ENCODE data around the gene CSPG5. TPM values are rescaled to one million over a fixed set of nuclear protein-coding genes. Genes with fewer than 3 reads are reported as not detected.

CSPG5 gene
- total RNA-seq, 2 experiments from 2014 or later = 0.78 to 0.97 TPM

DNA sequence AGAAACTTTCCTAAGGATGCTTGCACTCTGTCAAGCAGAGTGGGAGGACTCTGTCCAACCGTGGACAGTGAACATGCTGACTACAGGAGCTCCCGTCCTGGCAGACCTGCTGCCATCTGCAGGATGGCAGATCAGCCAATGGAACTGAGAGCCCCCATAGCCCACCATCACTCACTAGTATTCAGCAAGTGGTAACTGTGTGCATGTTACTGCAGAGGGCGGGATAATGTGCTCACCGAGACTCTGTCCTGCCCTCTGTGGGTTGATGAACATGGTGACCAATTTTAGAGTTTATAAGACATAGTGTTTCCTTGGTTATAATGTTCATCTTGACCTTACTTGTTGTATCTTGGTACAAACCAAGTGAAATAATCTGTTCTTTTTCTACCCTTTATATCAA, 11.5 kb downstream of the CSPG5 start:
- Mint-ChIP-seq H3K27ac (no peak overlapping the region), H3K27me3 (peaks cover 2% of the 10 kb centered on the region), H3K36me3 (ENCODE audit: low read depth) (no peaks in the 10 kb centered on the region), H3K4me3 (no peak overlapping the region), H3K4me1 (no peaks in the 10 kb centered on the region), H3K9me3 (ENCODE audit: low read depth) (no peaks in the 10 kb centered on the region)
- ChIA-PET POLR2A (interaction anchor here (0.6 kb wide), 1 partner anchor 676 kb away, joined by 11 read pairs; no protein-coding TSS in a partner anchor), CTCF (no interaction called here)
- DNase-seq (no peak), ATAC-seq (no peak)
- intact Hi-C loops (cut with DNase I, micrococcal nuclease) = no loop called here

- ChIA-PET CTCF (no interaction called here), POLR2A (interaction anchor here (0.6 kb wide), 1 partner anchor 677 kb away, joined by 11 read pairs; no protein-coding TSS in a partner anchor)
- Mint-ChIP-seq H3K27me3 (no peaks in the 10 kb centered on the region), H3K4me1 (no peaks in the 10 kb centered on the region), H3K27ac (no peak overlapping the region), H3K4me3 (no peak overlapping the region), H3K9me3 (ENCODE audit: low read depth) (no peaks in the 10 kb centered on the region), H3K36me3 (ENCODE audit: low read depth) (no peaks in the 10 kb centered on the region)
- intact Hi-C loops (cut with DNase I, micrococcal nuclease) = no loop called here
- ATAC-seq (no peak), DNase-seq (no peak)
These were observed 12.0 kb downstream of the CSPG5 start for GRCh38 chr3:47566667-47567066.

DNA sequence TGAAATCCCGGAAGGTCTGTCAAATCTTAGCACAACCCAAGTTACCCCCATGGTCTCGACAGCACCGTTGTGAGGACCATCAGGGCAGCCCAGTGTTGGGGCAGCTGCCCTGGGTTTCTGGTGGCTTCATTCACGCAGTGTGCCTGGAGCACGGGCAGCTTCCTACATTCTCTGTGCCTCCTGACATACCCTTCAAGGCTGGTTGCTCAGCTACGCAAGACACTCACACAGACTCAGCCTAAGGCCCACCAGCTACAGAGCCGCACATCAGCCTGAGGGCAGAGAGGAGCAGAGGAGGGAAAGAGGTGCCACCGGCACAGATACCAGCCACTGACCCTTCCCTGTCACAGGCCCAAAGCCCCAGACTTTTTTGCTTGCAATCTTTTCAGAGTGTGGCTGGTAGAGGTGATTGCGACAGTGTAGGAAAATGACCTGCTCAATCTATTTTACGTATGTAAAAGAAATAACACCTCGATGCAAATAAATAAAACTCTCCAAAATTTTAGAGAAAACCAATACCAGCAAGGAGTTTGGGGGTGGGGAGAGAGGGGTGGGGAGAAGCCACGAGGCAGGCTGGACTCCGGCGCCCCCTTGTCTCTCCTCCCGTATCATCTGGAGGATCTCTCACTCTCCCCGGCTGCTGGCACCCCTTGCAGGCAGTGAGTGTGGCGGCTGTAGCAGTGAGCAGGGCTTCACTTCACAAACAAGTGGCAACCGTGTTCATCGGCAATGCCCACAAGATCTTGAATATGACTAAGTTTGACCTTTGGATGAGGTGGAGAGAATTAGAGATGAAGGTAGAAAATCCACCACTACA, 12.7 kb downstream of the CSPG5 start:
- Mint-ChIP-seq H3K36me3 (ENCODE audit: low read depth) (no peaks in the 10 kb centered on the region), H3K9me3 (ENCODE audit: low read depth) (no peaks in the 10 kb centered on the region), H3K4me3 (no peak overlapping the region), H3K4me1 (no peaks in the 10 kb centered on the region), H3K27me3 (no peaks in the 10 kb centered on the region), H3K27ac (no peak overlapping the region)
- ChIA-PET POLR2A (no interaction called here), CTCF (interaction anchor here (1.3 kb wide), 1 partner anchor 10 kb away, joined by 3 read pairs; no protein-coding TSS in a partner anchor)
- no peak for DNase-seq
- intact Hi-C loops (cut with DNase I, micrococcal nuclease) = no loop called here
- ATAC-seq = no peak

GRCh38 chr3:47556351-47556750, 22.3 kb downstream of the CSPG5 start:
- Mint-ChIP-seq H3K27ac (no peak overlapping the region), H3K36me3 (ENCODE audit: low read depth) (no peaks in the 10 kb centered on the region), H3K27me3 (peaks cover 2% of the 10 kb centered on the region), H3K4me1 (no peaks in the 10 kb centered on the region), H3K4me3 (no peak overlapping the region), H3K9me3 (ENCODE audit: low read depth) (no peaks in the 10 kb centered on the region)
- ATAC-seq = no peak
- DNase-seq = no peak
- intact Hi-C loops (cut with DNase I, micrococcal nuclease) = no loop called here
- CTCF ChIA-PET = interaction anchor here (1.0 to 1.1 kb wide), 2 partner anchors 9 to 331 kb away, joined by 3 to 5 read pairs; no protein-coding TSS in a partner anchor
- POLR2A ChIA-PET = no interaction called here

- no peak for ATAC-seq
- Mint-ChIP-seq H3K36me3 (ENCODE audit: low read depth) (no peaks in the 10 kb centered on the region), H3K9me3 (ENCODE audit: low read depth) (no peaks in the 10 kb centered on the region), H3K4me1 (no peaks in the 10 kb centered on the region), H3K27ac (no peak overlapping the region), H3K4me3 (no peak overlapping the region), H3K27me3 (peaks cover 5% of the 10 kb centered on the region)
- POLR2A ChIA-PET = no interaction called here
- CTCF ChIA-PET = no interaction called here
- intact Hi-C loops (cut with DNase I, micrococcal nuclease) = no loop called here
- DNase-seq = no peak
These were observed 24.3 kb downstream of the CSPG5 start for GRCh38 chr3:47554335-47554734.

DNA sequence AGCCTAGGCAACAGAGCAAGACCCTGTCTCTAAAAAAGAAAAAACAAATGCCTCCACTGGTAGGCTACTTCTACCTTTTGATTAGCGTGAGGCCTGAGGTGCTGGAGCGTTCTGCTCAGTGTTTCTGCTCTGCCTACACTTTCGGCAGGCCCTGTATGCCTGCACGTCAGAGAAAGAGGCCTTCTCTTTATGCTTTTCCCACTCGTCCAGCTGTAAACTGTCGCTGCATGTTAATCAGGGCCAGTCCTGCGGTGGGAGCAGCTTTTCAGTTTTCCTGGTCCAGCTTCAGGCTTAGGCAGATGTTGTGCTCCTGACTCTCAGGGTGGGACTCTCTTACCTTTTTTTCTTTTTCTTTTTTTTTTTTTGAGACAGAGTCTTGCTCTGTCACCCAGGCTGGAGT, 25.3 kb downstream of the CSPG5 start:
- ChIA-PET CTCF (interaction anchor here (0.5 to 0.6 kb wide), 2 partner anchors 78 to 104 kb away, joined by 3 to 4 read pairs; partner anchors contain the start of gene SCAP), POLR2A (interaction anchor here (0.9 kb wide), 1 partner anchor 24 kb away, joined by 4 read pairs; no protein-coding TSS in a partner anchor)
- intact Hi-C loops (cut with DNase I, micrococcal nuclease) = no loop called here

GRCh38 chr3:47542471-47543173, 36.0 kb downstream of the CSPG5 start:
- Mint-ChIP-seq H3K36me3 (ENCODE audit: low read depth) (no peaks in the 10 kb centered on the region), H3K27me3 (no peaks in the 10 kb centered on the region), H3K4me1 (no peaks in the 10 kb centered on the region), H3K27ac (no peak overlapping the region), H3K9me3 (ENCODE audit: low read depth) (no peaks in the 10 kb centered on the region), H3K4me3 (no peak overlapping the region)
- no peak for DNase-seq
- CTCF ChIA-PET = interaction anchor here (1.4 kb wide), 1 partner anchor 13 kb away, joined by 3 read pairs; no protein-coding TSS in a partner anchor
- no peak for ATAC-seq
- intact Hi-C loops (cut with DNase I, micrococcal nuclease) = no loop called here
- POLR2A ChIA-PET = interaction anchor here (0.6 kb wide), 1 partner anchor 1849 kb away, joined by 14 read pairs; no protein-coding TSS in a partner anchor

More for the DNA sequence above, 25.3 kb downstream of the CSPG5 start:
- DNase-seq (no peak), ATAC-seq (no peak)
- H3K36me3 Mint-ChIP-seq (ENCODE audit: low read depth) = no peaks in the 10 kb centered on the region
- no peaks in the 10 kb centered on the region for H3K9me3 Mint-ChIP-seq (ENCODE audit: low read depth)
- peaks cover 5% of the 10 kb centered on the region for H3K27me3 Mint-ChIP-seq
- H3K27ac Mint-ChIP-seq = no peak overlapping the region
- no peak overlapping the region for H3K4me3 Mint-ChIP-seq
- H3K4me1 Mint-ChIP-seq = no peaks in the 10 kb centered on the region

GRCh38 chr3:47541583-47542108, 37.0 kb downstream of the CSPG5 start:
- DNase-seq = no peak
- Mint-ChIP-seq H3K4me1 (no peaks in the 10 kb centered on the region), H3K36me3 (ENCODE audit: low read depth) (no peaks in the 10 kb centered on the region), H3K27ac (no peak overlapping the region), H3K9me3 (ENCODE audit: low read depth) (no peaks in the 10 kb centered on the region), H3K27me3 (no peaks in the 10 kb centered on the region), H3K4me3 (no peak overlapping the region)
- peak; percentile 39 for ATAC-seq
- ChIA-PET CTCF (interaction anchor here (1.4 kb wide), 1 partner anchor 14 kb away, joined by 3 read pairs; no protein-coding TSS in a partner anchor), POLR2A (no interaction called here)
- intact Hi-C loops (cut with DNase I, micrococcal nuclease) = no loop called here

GRCh38 chr3:47540281-47540680, 38.4 kb downstream of the CSPG5 start:
- no peak overlapping the region for H3K27ac Mint-ChIP-seq
- no peaks in the 10 kb centered on the region for H3K36me3 Mint-ChIP-seq (ENCODE audit: low read depth)
- no peaks in the 10 kb centered on the region for H3K4me1 Mint-ChIP-seq
- ChIA-PET CTCF (no interaction called here), POLR2A (no interaction called here)
- no peaks in the 10 kb centered on the region for H3K9me3 Mint-ChIP-seq (ENCODE audit: low read depth)
- intact Hi-C loops (cut with DNase I, micrococcal nuclease) = no loop called here
- H3K4me3 Mint-ChIP-seq = no peak overlapping the region
- DNase-seq (no peak), ATAC-seq (no peak)
- no peaks in the 10 kb centered on the region for H3K27me3 Mint-ChIP-seq

- POLR2A ChIA-PET = no interaction called here
- intact Hi-C loops (cut with DNase I, micrococcal nuclease) = no loop called here
These were observed 41.7 kb downstream of the CSPG5 start for GRCh38 chr3:47536967-47537366.

DNA sequence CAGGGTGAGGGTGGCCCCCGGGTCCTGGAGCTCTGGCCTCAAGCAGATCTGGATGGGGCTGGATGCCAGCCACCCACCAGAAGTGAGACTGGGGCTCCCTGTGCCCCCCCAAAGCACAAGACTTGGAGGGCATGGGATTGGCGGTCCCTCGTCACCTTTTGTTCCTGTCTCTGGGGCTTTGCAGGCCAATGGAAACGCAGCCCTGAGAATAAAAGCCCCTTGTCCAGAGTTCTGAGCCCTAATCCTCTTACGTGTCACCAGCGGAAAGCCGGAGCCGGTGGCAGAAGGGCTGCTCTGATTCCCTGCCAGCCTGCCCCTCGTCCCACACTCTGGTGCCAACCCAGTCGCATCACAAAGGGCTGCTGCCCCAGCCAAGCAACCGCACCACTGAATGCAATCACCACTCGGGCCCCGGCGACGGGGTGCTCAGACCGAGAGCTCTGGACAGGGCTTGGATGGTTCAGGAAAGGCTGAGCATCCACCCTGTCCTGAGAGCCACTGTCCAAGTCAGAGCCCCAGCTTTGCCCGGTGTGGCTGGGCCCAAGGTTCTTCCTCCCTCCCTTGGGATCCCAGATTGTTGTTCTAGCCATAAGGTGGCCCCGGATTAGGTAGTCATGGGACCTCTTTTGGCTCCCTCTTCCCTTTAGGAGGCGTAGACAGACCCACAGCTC, 42.3 kb downstream of the CSPG5 start:
- Mint-ChIP-seq H3K27ac (no peak overlapping the region), H3K4me1 (no peaks in the 10 kb centered on the region), H3K36me3 (ENCODE audit: low read depth) (no peaks in the 10 kb centered on the region), H3K27me3 (no peaks in the 10 kb centered on the region), H3K4me3 (no peak overlapping the region), H3K9me3 (ENCODE audit: low read depth) (no peaks in the 10 kb centered on the region)
- ChIA-PET CTCF (interaction anchor here (0.5 to 1.9 kb wide), 3 partner anchors 14 to 746 kb away, joined by 3 to 7 read pairs (median 3); no protein-coding TSS in a partner anchor), POLR2A (no interaction called here)
- intact Hi-C loops (cut with DNase I, micrococcal nuclease) = no loop called here
- ATAC-seq = no peak
- no peak for DNase-seq

More at GRCh38 chr3:47536967-47537366, 41.7 kb downstream of the CSPG5 start:
- CTCF ChIA-PET = interaction anchor here (1.9 kb wide), 1 partner anchor 15 kb away, joined by 7 read pairs; no protein-coding TSS in a partner anchor
- H3K9me3 Mint-ChIP-seq (ENCODE audit: low read depth) = no peaks in the 10 kb centered on the region
- H3K4me3 Mint-ChIP-seq = no peak overlapping the region
- DNase-seq (no peak), ATAC-seq (no peak)
- no peaks in the 10 kb centered on the region for H3K27me3 Mint-ChIP-seq
- no peak overlapping the region for H3K27ac Mint-ChIP-seq
- H3K4me1 Mint-ChIP-seq = no peaks in the 10 kb centered on the region
- H3K36me3 Mint-ChIP-seq (ENCODE audit: low read depth) = no peaks in the 10 kb centered on the region

Measured in activated CD4-positive, alpha-beta T cell treated with anti-CD3 and anti-CD28 coated beads for 36 hours (primary cell).